Prostate gland (tissue), 2 donors: Measurements from ENCODE around the gene ACE.

Source experiments
- CTCF ChIP-seq, 4 experiments: fragments of 200-600 bp in 2 of 4; fragments of 450-650 bp in 2 of 4; sonication (generic) in 2 of 4; IDR thresholded peaks; 1 replicate in 3 of 4; 2 replicates in 1 of 4; pipeline ENCODE4 v1.5.1; 2016 to 2019; ENCODE audit warnings: antibody characterized with exemption in 4 of 4, mild to moderate bottlenecking in 2 of 4, moderate library complexity in 2 of 4
- POLR2A ChIP-seq: fragments of 450-650 bp; IDR thresholded peaks from one replicate; pipeline ENCODE4 v1.6.1; 2016; ENCODE audit warnings: antibody characterized with exemption, mild to moderate bottlenecking
- POLR2AphosphoS5 ChIP-seq: sonication (generic); formaldehyde crosslinking; IDR thresholded peaks from one replicate; pipeline ENCODE4 v1.6.1; 2017; ENCODE audit warnings: antibody characterized with exemption

- no peak for TF ChIP-seq CTCF (IDR thresholded peaks at IDR 0.05)
- no peak for TF ChIP-seq POLR2A
- TF ChIP-seq POLR2AphosphoS5 = no peak
Measured at GRCh38 chr17:63525190-63525946, 48.5 kb downstream of the ACE start.
